GM19463 (cell line): ENCODE data around the gene ZFP1.

Source experiments
- ATAC-seq: cut with Tn5 transposase; IDR thresholded peaks from one replicate; pipeline ENCODE4 v1.9.1; 2021; ENCODE audit warnings: mild to moderate bottlenecking, moderate library complexity; ENCODE audit not compliant: unreplicated experiment

The ZFP1 gene

DNA sequence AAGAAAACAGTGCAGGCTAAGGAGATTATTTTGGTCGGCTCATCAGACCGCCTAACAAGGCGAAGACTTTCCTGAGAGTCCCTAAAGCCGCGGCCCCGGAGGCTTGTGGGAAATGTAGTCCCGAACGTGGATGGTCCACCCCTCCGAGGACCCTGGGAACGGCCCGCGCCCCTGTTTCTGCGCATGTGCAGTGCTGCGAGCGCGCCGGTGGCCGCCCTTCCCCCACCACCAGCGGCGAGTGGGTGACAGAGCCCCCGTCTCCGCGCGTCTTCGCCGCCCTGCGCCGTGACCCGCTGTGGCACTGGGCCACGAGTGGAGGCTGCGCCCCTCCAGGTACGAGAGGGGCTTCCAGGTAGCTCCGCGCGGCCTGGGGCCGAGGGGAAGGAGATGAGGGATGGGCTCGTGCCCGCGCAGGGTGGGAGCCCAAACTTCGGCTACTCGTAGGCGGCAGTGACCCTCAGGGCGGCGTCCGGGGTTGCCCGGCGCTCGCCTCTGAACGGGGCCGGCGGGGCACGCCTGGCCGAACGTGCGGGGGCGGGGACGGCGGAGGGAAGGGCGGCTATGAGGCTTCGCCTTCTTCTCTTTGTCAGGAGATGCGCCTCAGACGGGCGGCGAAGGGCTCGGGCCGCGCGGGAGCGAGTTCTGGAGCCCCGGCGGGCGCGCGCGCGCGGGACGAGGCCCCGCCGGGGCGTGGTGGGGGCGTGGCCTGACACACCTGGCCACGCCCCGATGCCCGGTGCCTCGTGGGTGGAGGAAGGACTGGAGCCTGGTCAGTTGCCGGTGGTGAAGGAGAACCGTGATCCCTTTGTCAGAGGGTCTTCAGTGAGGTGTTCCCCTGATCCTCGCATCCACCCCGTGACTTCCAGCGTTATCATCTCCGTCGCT lies at the start of gene ZFP1:
TSS of gene ZFP1 (plus strand) at position 214 of the 885 bp plus-strand sequence. CDS start 4,428 bp downstream, outside the sequence.
- peak; percentile 84 for ATAC-seq

DNA sequence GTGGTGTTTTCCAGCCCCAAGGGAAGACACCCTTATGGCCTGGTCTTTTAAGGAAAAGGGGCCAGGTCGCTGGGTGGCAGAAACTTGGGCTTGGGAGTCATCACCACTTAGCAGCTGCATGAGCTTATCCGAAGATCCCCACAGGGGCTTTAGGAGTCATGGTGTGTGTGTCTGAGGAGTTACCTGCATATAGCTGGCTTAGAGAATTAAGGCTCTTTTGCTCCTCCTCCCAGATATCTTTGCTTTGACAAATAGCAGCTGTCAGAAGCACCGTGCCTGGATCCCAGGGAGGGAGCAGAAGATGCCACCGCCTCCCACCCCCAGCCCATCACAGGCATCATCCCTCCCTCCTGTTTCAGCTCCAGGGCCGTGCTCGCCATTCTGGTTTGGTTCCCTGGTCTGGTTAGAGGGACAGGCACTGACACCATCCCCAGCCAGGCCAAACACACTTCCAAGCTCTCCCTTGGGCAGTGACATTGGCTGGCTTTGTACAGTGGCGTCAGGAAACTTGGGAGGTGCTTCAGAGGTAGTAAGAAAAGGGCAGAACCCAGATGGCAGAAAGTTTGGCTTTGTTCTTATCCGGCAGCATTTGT lies 49.2 kb upstream of the ZFP1 start:
- no peak for ATAC-seq

DNA sequence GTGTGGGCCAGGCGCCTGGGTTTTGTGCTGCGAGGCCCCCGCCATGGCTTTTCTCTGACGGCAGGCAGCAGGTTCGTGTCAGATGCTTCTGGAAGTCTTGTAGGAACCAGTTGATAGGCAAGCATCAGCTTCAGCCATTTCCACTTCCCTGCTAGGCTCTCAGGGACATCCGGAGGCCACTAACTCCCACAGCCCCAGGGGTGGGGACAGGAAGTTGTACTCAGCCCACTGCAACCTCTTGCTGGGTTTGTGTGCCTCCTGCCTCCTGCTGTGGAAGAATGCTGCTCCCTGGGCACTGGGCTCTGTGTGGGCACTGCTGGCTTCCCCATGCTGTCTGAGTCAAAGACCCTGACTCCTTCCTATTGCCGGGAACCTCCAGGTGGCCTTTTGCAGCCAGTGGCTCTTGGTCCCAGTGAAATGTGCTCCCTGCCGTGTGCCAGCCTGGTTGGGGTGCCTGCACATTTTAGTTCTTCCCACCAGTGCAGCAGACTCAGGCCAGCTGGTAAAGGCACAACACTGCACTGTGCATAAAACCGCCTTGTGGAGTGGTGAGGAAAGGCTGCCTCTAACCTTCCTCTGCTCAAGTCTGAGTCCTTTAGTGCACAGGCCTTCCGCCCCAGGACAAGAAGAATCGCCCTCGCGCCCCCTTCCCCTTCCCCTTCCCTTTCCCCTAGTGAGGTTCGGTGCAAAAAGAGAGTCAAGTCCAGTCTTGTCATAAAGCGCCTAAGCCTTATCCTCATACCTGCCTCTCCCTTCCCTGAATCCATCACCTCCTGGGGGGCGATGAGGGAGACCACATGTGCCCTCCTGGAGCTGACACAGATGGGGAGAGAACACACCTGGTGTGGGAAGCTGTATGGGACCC lies 48.4 kb upstream of the ZFP1 start:
- peak; percentile 71 for ATAC-seq

DNA sequence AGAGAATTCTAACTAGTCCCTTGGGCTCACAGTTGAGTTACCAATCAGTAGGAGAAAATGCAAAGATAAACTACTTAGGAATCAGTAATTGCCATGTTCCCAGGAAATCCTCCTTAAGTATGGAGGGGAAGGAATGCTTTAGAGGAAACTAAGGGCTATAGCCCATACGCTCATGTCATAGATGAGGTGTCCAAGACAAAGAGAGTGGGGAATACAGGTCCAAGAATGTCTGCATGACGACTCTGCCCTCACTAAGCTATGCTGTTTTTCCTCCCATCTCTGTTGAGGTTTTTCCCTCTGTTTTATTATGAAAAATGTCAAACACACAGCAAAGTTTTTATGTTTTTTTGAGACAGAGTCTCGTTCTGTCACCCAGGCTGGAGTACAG lies 47.7 kb upstream of the ZFP1 start:
- ATAC-seq: no peak

DNA sequence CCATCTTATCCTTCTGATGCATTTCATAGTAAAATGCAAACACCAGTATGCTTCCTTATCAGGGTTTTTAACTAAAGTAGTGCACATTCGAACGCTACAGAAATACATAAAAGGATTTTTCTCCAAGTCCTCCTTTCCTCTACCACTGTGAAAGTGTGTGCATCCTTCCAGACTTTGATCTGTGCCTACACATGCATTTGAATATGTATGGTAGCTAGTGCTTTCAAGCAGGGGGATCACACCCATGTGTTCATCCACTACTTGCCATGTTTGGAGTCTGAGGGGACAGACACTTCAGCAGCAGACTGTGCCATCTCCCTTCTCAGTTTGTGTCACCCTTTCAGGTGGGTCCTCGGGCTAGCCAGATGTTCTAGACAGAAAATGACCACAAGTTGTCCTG lies 46.7 kb upstream of the ZFP1 start:
- ATAC-seq: no peak

DNA sequence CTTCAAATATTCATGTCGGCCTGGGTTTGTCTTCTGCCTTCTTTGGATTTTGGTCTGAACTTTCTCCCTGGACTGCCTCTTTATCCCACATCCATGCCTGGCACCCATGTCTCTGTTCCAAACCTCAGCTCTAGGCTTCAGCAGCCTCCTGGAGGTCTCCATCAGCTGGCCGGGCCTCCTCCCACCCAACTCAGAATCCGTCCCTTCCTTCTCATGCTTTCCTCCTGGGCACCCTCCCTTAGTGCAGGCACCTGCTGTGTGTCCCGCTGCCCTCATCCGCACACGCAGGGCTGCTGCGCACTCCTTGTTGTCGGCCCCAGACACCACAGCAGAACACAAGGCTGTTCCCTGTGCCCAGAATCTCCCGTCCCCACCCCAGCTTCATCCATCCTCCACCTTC lies 45.7 kb upstream of the ZFP1 start:
- ATAC-seq: no peak

DNA sequence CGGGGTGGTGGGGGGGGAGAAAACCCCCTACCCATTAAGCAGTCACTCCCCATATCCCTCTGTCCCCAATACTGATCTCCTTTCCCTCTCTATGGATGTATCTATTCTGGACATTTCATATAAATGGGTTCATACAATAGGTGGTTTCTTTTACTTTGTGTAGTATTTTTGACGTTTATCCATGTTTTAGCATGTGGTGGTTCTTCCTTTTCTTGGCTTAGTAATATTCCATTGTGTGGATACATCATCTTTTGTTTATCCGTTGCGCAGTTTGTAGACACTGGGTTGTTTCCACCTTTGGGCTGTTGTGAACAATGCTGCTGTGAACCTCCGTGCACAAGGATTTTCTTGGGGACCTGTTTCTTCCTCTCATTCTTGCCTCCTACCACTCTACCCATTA lies 44.3 kb upstream of the ZFP1 start:
- ATAC-seq: no peak

DNA sequence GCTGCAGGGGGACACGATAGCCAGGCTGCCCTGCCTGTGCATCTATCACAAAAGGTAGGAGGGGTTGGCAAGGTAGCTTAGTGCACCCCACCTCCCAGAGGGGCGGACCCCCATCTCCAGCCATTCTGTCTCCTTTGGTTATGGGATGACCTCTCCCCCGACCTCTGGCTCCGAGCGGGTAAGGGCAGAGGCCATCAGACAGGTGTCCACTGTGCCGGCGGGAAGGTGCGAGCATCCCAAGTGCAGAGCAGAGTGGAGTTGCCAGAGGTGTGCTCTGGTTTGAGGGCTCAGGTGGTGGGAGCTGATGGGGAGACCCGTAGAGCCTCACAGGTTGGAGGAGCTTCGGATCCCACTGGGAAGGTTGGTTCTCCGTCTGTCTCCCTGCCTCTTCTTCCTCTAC lies 43.5 kb upstream of the ZFP1 start:
- ATAC-seq: no peak

DNA sequence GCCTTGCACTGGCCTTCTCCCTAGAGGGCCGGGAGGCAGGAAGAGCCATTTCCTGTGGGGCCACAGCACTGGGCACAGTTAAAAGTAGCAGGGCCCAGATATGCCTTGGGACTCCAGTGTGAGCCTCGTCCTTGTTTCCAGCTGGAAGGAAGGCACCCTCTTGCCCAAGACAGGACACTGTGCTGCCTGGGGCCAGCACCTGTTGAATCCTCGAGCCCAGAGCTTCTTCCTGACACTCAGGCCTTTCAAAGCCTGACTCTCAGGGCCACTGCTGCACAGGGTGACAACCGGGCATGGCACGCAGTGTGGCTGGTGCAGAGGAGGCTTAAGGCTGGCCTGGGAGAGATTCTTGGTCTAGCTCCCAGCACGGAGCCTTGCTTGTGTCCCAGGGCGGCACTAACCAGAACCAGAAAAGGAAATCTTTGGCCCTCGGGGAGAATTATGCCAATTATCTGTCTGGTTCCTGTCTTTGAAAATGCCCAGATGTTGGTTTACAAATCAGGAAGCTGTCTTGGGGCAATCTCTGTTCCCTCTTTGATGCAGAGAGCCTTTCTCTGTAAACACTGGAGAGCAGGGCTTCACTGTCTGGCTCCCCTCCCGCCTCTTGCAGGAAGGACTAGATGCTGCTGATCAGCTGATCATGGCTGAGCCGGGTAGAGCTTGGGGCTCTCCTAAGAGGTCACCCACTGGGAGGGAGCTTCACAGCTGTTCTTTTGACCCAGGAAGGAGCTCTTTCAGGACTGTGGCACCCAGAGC lies 42.8 kb upstream of the ZFP1 start:
- ATAC-seq: no peak

DNA sequence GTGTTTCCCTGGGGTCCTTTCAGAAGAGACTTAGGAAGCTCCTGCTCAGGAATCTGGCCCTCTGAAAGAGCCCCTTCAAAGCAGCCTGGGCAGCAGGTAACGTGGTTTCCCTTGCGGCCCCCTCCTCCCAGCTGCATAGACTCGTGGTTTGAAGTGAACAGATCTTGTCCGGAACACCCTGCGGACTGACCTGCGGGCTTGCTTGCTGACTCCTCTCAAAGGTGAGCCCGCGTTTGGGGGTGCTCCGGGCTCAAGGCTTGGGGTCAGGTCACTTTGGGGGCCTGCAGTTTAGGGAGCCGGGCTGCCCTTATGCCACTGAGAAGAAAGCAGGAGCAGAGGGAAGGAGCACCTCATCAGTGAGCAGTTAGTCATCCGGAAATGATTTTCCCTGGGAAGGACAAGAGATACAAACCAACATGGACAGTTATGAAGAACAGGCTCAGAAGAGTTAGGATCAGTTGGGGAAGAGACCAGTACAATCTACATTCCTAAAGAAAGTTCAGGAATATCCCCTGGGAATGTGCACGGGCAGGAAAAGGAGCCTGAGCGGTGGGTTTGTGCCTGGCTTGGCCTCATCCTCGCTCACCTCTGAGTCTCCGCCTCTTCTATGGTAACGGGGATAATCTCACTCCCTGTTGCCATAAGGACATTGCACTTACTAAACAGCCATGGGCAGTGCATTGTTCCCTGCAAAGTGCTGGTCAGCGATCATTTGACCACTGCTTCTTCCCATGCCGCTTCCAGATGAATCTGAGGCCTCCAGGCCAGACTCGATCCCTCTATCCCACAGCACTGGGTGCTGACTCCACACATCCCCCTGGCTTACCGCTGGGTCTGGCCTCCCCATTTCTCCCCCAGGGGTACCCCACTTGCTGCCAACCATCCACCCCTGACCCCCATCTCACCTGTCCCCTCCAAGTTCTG lies 41.7 kb upstream of the ZFP1 start:
- ATAC-seq: no peak

DNA sequence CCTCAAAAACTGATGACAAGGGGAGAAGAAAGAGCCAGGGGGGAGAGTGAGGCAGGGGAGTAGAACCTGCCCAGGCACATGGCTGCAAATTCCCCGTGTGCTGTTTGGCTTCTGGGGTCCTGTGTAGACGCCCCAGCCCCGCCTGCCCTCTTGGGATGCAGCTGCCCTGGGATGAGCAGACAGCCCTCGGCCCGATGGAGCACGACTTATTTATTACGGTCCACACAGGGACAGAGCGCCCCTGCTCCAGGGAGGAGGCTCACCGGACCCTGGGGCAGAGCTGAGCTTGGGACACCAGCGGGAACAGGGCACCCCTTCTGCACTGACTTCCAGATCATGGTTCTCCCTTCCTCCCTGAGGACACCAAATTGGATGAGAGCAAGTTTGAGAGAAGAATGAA lies 40.8 kb upstream of the ZFP1 start:
- ATAC-seq: no peak

DNA sequence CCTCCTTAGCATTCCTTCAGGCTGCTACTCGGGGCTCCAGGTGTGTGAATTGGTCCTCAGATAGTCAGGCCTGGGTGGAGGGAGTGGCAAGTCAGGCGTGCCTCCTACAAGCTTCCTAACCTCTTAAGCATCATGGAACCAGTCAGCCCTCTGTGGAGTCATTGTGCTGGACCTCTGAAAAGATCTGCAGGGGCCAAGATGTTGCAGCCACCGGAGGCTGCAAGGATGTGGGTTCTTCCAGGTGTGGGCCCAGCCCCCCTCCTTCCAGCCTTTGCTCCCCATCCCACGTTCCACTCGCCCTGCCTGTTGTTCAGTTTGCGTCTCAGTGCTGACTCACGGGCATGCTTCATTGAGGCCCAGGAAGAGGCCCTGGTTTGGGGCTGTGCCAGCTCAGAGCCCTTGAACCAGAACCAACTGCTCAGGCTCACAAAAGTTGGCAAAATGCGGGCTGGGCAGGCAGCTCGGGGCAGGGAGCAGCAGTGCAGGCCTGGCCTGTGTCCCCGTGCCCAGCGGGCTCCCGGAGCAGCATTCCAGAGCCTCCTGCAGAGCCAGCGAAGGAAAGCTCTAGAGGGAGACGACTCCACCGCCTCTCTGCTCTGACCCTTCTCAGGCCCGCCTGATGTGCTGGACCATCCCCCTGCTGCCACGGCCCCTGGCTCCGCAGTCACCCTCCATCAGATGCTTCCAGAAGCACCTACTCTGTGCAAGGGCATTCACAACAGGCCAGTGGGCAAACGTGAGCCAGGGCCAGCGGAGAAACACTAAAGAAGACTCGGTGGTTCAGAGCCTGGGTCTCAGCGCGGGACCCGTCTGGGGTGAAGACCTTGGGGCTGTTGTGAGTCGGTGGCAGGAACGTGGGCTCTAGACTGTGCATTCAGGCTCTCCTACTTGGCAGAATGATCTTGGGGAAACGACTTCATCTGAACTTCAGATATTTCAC lies 39.3 kb upstream of the ZFP1 start:
- no peak for ATAC-seq

DNA sequence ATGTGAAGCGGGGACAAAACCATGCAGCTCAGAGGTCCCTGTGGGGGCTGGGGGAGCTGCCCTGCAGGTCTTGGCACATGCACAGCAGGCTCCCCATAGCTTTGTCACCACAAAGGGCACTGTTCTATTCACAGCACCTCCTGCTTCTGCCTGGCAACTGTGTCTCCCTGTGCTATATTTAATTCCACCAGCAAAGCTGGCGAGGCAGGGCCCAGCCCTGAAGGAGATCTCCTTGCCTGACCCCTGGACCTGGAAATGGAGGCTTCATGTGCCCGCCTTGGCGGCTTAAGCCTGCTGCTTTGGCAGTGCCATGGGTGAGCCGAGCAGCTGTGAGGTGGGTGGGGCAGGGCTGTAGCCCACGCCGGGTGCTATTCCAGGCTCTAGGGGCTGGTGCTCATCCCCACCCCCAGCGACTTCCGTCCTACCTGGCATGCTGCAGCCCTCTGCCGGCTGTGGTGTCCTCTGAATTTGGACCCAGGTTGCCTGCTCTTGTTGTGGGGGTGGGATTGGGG lies 38.5 kb upstream of the ZFP1 start:
- ATAC-seq: no peak

DNA sequence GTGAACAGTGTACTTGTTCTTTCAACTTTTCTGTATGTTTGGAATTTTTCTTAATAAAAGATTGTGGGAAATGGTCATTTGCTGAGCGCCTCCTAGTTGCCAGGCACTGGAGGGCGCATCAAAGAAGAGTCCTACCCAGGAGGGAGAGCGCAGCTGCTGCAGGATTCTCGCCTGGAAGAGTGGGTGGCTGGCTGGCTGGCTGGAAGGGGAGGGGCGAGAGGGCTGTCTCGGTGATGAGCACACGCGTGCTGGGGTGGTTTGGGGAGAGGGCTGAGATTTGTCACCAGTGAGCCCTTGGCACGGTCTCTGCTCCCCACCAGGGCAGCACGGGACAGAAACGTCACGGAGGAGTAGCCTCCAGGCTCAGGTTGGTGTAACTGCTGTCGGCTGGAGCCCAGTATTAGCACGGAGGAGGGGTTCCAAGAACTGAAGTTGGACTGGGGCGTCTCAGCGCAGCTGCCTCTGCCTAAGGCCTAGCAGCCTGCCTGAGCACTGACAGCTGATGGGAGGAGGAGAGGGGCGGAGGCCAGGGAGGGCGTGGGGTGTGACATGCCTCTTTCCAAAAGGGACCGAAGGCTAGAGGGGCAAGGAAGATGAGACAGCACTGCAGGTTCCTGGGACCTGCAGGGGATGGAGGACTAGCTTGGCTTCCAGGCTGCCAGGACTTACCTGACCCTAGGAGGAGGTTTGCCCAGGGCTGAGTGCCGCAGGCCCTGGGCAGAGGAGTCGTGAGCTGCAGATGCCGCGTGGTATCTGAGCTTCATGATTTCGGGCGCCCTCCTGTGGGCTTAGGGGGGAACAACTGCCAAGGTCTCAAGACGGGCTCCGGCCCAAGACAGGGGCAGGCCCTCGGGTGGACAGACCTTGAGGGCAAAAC lies 37.4 kb upstream of the ZFP1 start:
- ATAC-seq: peak; percentile 66

DNA sequence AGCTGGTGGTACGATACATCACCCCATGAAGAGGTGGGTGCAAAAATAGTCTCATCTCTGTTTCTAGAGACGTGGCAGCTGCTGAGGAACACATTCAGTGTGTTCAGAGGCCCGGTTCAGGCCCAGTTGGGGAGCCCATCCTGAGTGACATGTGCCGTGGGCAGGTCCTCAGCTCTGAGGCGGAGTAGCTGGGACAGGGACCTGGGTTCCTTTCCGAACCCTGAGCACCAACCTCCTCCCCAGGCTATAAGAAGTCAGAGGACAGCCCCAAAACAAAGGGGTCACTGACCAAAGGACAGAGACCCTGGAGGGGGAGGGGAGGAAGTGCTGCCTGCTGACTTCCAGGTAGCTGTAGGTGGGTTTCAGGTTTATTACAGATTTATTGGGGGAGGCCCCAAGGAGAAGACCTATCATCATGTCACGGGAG lies 36.8 kb upstream of the ZFP1 start:
- peak; percentile 3 for ATAC-seq

DNA sequence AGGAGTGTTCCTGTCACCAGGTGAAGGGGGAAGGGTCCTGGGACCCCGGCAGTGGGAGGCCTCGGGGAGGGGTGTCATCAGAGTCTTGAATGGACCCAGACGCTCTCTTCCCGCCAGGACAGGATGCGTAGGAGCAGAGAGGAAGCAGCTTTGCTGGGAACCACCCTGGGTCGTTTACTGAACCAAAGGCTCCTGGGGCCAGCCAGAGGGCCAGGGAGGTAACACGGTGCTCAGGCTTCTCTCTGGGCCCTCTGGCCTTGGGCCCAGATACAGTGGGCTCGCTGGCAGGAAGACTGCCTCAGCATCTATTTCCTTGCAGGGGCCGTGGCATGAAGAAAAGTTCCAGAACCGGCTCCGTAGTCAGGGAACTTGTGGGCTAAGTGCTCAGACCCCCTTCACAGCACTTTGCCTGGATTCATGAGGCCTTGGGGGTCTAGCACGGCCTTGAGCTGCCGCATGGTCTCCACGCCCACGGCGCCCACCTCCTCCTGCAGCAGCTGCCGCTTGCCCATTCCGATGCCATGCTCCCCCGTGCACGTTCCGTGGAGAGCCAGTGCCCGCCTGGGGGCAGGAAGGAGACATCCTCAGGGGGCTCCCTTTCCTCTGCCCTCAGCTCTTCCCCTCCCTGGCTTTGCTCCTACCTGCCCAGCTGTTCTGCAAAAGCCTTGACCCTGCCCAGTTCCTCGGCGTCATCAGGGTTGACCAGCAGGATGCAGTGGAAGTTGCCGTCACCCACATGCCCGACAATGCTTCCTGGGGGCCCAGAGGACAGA lies 36.2 kb upstream of the ZFP1 start:
- ATAC-seq: no peak
